Panc1 (cell line): ENCODE results near the gene NOX3. TPM values are rescaled to one million over a fixed set of nuclear protein-coding genes. Genes with fewer than 3 reads are reported as not detected.

ENCODE experiments used
- ATAC-seq: fragments of 200-7000 bp; cut with Tn5 transposase; 2 replicates; pipeline ENCODE4 v1.9.1; 2020; ENCODE audit warnings: mild to moderate bottlenecking, moderate library complexity
- BruUV-seq: library from RNA; stranded (reverse); fragments of 400-500 nt; replicated peaks from 2 replicates; lab custom pipeline; 2021; lab: Mats Ljungman, UMichigan
- CTCF ChIA-PET: fragments of 300-600 bp; sonication (Branson Sonifier 250); formaldehyde crosslinking; loops from one replicate; lab custom pipeline; 2022; ENCODE audit warnings: antibody characterized with exemption; lab: Charles Lee
- POLR2A ChIA-PET: fragments of 300-600 bp; sonication (Branson Sonifier 250); formaldehyde crosslinking; loops from one replicate; lab custom pipeline; 2022; ENCODE audit warnings: antibody characterized with exemption; lab: Charles Lee
- DNase-seq: peaks from one replicate; pipeline ENCODE4 v3.0.0-alpha.2; 2010; ENCODE audit warnings: low read depth, low spot score
- H3K27ac ChIP-seq: 2 replicates; pipeline ENCODE4 v1.5.1; 2011; ENCODE audit warnings: mild to moderate bottlenecking, low read length, inconsistent platforms
- H3K27me3 ChIP-seq: fragments of 200-500 bp; sonication (Bioruptor generic); 2 replicates; pipeline ENCODE4 v1.6.0; 2014; ENCODE audit warnings: low read length, inconsistent platforms; ENCODE audit not compliant: control insufficient read depth, insufficient read depth
- H3K36me3 ChIP-seq: fragments of 200-500 bp; sonication (Bioruptor generic); 2 replicates; pipeline ENCODE4 v1.5.1; 2014; ENCODE audit warnings: inconsistent platforms, mild to moderate bottlenecking, low read length, moderate library complexity; ENCODE audit not compliant: control insufficient read depth, insufficient read depth
- H3K4me1 ChIP-seq: 2 replicates; pipeline ENCODE4 v1.5.1; 2011; ENCODE audit warnings: inconsistent platforms, mild to moderate bottlenecking, low read length, moderate library complexity; ENCODE audit not compliant: control insufficient read depth, insufficient read depth
- H3K4me3 ChIP-seq, 2 experiments: 2 replicates each; pipeline ENCODE4 v1.5.1; 2011 to 2012; ENCODE audit warnings: low read depth in 2 of 2, low read length in 2 of 2, mild to moderate bottlenecking in 2 of 2, inconsistent platforms in 1 of 2, moderate library complexity in 1 of 2
- H3K9me3 ChIP-seq: fragments of 200-500 bp; sonication (Bioruptor generic); 2 replicates; pipeline ENCODE4 v1.5.1; 2014; ENCODE audit warnings: low read depth, mild to moderate bottlenecking, inconsistent platforms, low read length, moderate library complexity; ENCODE audit not compliant: control insufficient read depth, insufficient read depth
- POLR2AphosphoS5 ChIP-seq: IDR thresholded peaks from 2 replicates; pipeline ENCODE4 v1.6.1; 2012; ENCODE audit warnings: mild to moderate bottlenecking, low read depth, low read length, moderate library complexity
- SIN3A ChIP-seq: IDR thresholded peaks from 2 replicates; pipeline ENCODE4 v1.6.1; 2012; ENCODE audit warnings: low read depth, mild to moderate bottlenecking, low read length, moderate library complexity, borderline replicate concordance; ENCODE audit not compliant: insufficient read depth
- TCF7L2 ChIP-seq: IDR thresholded peaks from 2 replicates; pipeline ENCODE4 v1.6.1; 2011; ENCODE audit warnings: mild to moderate bottlenecking, low read depth, low read length, inconsistent platforms
- in situ Hi-C: cut with HindIII; loops from 2 replicates; pipeline ENCODE4 v1.10.0; 2016; ENCODE audit warnings: low sequenced_read_pairs, low pct_unique_long_range_greater_than_20kb
- intact Hi-C: fragments of 100-400 bp; cut with micrococcal nuclease; formaldehyde crosslinking; loops from one replicate; pipeline ENCODE4 v1.10.0; 2022; ENCODE audit not compliant: unreplicated experiment
- total RNA-seq: library from RNA; stranded (reverse); gene quantifications from one replicate; pipeline ENCODE4 v1.2.1, GENCODE V29; 2021; ENCODE audit not compliant: unreplicated experiment
- TF ChIP-seq, protein P1 (sequence below), 2 experiments: IDR thresholded peaks; 2 replicates each; pipeline ENCODE4 v1.6.1; 2011 to 2012; ENCODE audit warnings: low read depth in 2 of 2, control low read depth in 1 of 2, low read length in 1 of 2, mild to moderate bottlenecking in 1 of 2, moderate library complexity in 1 of 2; ENCODE audit not compliant: insufficient read depth in 1 of 2
- TF ChIP-seq, protein P2 (sequence below): fragments of 450-650 bp; IDR thresholded peaks from 2 replicates; pipeline ENCODE4 v1.5.1; 2017; ENCODE audit warnings: mild to moderate bottlenecking

NOX3 gene
- total RNA-seq, 1 experiment from 2014 or later, result not detected

- Histone ChIP-seq H3K27me3 (no peaks in the 10 kb centered on the region), H3K4me1 (no peaks in the 10 kb centered on the region), H3K4me3 (no peak overlapping the region), H3K36me3 (no peaks in the 10 kb centered on the region), H3K9me3 (peaks cover 4% of the 10 kb centered on the region; the same call in 1 of the 2 replicates), H3K27ac (no peak overlapping the region)
- no TSS peak for BruUV-seq
- ATAC-seq, result no peak
- in situ Hi-C loops, result no loop called here
- intact Hi-C loops, result no loop called here
- TF ChIP-seq, protein P1, sequence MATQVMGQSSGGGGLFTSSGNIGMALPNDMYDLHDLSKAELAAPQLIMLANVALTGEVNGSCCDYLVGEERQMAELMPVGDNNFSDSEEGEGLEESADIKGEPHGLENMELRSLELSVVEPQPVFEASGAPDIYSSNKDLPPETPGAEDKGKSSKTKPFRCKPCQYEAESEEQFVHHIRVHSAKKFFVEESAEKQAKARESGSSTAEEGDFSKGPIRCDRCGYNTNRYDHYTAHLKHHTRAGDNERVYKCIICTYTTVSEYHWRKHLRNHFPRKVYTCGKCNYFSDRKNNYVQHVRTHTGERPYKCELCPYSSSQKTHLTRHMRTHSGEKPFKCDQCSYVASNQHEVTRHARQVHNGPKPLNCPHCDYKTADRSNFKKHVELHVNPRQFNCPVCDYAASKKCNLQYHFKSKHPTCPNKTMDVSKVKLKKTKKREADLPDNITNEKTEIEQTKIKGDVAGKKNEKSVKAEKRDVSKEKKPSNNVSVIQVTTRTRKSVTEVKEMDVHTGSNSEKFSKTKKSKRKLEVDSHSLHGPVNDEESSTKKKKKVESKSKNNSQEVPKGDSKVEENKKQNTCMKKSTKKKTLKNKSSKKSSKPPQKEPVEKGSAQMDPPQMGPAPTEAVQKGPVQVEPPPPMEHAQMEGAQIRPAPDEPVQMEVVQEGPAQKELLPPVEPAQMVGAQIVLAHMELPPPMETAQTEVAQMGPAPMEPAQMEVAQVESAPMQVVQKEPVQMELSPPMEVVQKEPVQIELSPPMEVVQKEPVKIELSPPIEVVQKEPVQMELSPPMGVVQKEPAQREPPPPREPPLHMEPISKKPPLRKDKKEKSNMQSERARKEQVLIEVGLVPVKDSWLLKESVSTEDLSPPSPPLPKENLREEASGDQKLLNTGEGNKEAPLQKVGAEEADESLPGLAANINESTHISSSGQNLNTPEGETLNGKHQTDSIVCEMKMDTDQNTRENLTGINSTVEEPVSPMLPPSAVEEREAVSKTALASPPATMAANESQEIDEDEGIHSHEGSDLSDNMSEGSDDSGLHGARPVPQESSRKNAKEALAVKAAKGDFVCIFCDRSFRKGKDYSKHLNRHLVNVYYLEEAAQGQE (IDR thresholded peaks at IDR 0.05; ENCODE audit: insufficient read depth in 1 of 2, low read depth in 2 of 2, low read length in 1 of 2), result no peak
- TF ChIP-seq, protein P2, sequence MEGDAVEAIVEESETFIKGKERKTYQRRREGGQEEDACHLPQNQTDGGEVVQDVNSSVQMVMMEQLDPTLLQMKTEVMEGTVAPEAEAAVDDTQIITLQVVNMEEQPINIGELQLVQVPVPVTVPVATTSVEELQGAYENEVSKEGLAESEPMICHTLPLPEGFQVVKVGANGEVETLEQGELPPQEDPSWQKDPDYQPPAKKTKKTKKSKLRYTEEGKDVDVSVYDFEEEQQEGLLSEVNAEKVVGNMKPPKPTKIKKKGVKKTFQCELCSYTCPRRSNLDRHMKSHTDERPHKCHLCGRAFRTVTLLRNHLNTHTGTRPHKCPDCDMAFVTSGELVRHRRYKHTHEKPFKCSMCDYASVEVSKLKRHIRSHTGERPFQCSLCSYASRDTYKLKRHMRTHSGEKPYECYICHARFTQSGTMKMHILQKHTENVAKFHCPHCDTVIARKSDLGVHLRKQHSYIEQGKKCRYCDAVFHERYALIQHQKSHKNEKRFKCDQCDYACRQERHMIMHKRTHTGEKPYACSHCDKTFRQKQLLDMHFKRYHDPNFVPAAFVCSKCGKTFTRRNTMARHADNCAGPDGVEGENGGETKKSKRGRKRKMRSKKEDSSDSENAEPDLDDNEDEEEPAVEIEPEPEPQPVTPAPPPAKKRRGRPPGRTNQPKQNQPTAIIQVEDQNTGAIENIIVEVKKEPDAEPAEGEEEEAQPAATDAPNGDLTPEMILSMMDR, result no peak
- TF ChIP-seq SIN3A (no peak), TCF7L2 (no peak), POLR2AphosphoS5 (no peak)
- POLR2A ChIA-PET, result no interaction called here
- CTCF ChIA-PET, result interaction anchor here (0.7 kb wide), 1 partner anchor 1772 kb away, joined by 3 read pairs; no protein-coding TSS in a partner anchor
- DNase-seq, result no peak
Measured at GRCh38 chr6:155502393-155502792, 46.8 kb upstream of the NOX3 start.

DNA sequence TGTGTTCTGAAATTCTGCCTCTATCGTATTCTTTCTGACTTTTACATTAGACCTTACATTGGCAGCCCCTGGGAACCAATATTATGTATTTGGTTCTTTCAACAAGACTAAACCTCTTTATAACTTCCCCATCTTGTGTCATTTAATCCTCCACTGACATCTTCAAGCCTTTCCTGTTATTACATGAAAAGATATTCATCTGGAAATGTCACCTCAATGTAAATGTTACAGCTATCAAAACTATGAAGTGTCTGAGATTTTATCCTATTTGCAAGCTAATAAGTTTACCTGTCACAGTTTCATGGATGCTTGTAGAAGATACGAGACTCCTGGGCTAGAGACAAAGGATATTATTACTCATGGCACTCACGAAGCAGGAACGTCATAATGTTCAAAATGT is 43.9 kb upstream of the NOX3 start:
- H3K36me3 ChIP-seq, result no peaks in the 10 kb centered on the region
- no peak overlapping the region for H3K4me3 ChIP-seq
- no peaks in the 10 kb centered on the region for H3K27me3 ChIP-seq
- no peak for DNase-seq
- no TSS peak for BruUV-seq
- ChIA-PET POLR2A (no interaction called here), CTCF (no interaction called here)
- H3K27ac ChIP-seq, result no peak overlapping the region
- peaks cover 4% of the 10 kb centered on the region; the same call in 1 of the 2 replicates for H3K9me3 ChIP-seq
- ATAC-seq, result no peak
- TF ChIP-seq TCF7L2 (no peak), POLR2AphosphoS5 (no peak), SIN3A (no peak)
- TF ChIP-seq, protein P1 (IDR thresholded peaks at IDR 0.05; ENCODE audit: insufficient read depth in 1 of 2, low read depth in 2 of 2, low read length in 1 of 2), result no peak
- TF ChIP-seq, protein P2, result no peak
- intact Hi-C loops (no loop called here), in situ Hi-C loops (no loop called here)
- no peaks in the 10 kb centered on the region for H3K4me1 ChIP-seq
